ENCODE measurements around the gene LRRC3C.

Gene LRRC3C

GRCh38 chr17:39980351-39981206, 53.0 kb downstream of the LRRC3C start, which contains the start of gene PSMD3:
PSMD3 (plus strand) TSS chr17:39980807; CDS start chr17:39980971, 164 bp downstream.
- DNase-seq = peak; percentile 100

GRCh38 chr17:39981207-39981741, 53.7 kb downstream of the LRRC3C start:
- no peak for DNase-seq

- no peak for DNase-seq
These were observed 54.3 kb downstream of the LRRC3C start for GRCh38 chr17:39981766-39982375.

GRCh38 chr17:39988206-39988810, 60.8 kb downstream of the LRRC3C start:
- no peak for DNase-seq

- no peak for DNase-seq
These were observed 66.9 kb downstream of the LRRC3C start for GRCh38 chr17:39994448-39994847.
